ENCODE measurements around the gene TNIP3.

- no peak for TF ChIP-seq CTCF (IDR thresholded peaks at IDR 0.05)
- TF ChIP-seq POLR2A (IDR thresholded peaks at IDR 0.05) = no peak
- TF ChIP-seq EP300 (IDR thresholded peaks at IDR 0.05) = no peak
These were observed 2.9 kb upstream of the TNIP3 start for GRCh38 chr4:121166976-121167375.
